Measurements from ENCODE around the gene GLTPD2. TPM values are rescaled to one million over a fixed set of nuclear protein-coding genes. Genes with fewer than 3 reads are reported as not detected.

Gene GLTPD2
- polyA plus RNA-seq, 1 donor, result 34.4 TPM

DNA sequence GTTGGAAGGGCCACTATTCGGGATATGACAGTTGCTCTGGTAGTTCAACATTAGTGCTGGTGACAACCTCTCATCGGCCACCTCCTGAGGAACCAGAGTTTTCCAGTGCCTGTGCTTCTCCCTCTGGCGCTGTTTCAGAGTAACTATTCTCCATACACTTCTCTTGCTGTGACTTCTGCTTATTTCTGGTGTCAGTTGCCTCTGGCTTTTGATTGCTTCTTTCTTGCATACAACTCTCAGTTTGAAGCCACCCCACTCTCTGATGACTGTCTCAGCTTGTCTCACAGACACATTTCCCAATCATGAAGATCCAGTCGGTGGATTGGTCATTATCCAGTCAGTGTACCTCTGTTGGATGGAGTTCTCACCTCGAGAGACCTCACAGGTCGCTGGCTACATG lies 20.5 kb upstream of the GLTPD2 start:
- Histone ChIP-seq H3K36me3 (ENCODE audit: control insufficient read depth, insufficient read depth, low read length) (no peaks in the 10 kb centered on the region), H3K4me1 (ENCODE audit: control insufficient read depth, insufficient read depth, low read length) (peaks cover 23% of the 10 kb centered on the region), H3K27ac (ENCODE audit: low read length) (no peak overlapping the region), H3K4me3 (ENCODE audit: low read length) (no peak overlapping the region), H3K27me3 (ENCODE audit: control insufficient read depth, insufficient read depth, low read length) (no peaks in the 10 kb centered on the region), H3K9me3 (ENCODE audit: control insufficient read depth, low read depth, low read length) (no peaks in the 10 kb centered on the region)
- no peak for DNase-seq
- no CpG with 5 or more reads among the region's 6 CpGs for WGBS (ENCODE audit: insufficient coverage, low lambda C conversion rate)

DNA sequence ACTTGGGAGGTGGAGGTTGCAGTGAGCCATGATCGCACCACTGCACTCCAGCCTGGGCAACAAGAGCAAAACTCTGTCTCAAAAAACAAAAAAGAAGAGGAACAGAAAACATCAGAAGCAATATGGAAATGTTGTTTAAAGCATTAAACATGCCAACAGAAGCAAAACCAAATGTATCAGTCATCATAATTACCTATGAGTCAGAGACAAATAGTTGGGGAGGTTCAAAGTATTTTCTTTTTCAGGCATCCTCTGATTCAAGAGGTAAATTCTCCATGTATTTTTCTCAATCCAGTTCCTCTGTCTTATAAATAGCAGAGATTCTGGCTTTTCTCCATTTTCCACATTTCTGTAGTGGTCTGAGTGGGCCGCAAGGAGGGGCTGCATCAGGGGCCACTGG lies 19.1 kb upstream of the GLTPD2 start:
- H3K27ac ChIP-seq (ENCODE audit: low read length), result no peak overlapping the region
- H3K4me1 ChIP-seq (ENCODE audit: control insufficient read depth, insufficient read depth, low read length), result peaks cover 23% of the 10 kb centered on the region
- no CpG with 5 or more reads among the region's 2 CpGs for WGBS (ENCODE audit: insufficient coverage, low lambda C conversion rate)

DNA sequence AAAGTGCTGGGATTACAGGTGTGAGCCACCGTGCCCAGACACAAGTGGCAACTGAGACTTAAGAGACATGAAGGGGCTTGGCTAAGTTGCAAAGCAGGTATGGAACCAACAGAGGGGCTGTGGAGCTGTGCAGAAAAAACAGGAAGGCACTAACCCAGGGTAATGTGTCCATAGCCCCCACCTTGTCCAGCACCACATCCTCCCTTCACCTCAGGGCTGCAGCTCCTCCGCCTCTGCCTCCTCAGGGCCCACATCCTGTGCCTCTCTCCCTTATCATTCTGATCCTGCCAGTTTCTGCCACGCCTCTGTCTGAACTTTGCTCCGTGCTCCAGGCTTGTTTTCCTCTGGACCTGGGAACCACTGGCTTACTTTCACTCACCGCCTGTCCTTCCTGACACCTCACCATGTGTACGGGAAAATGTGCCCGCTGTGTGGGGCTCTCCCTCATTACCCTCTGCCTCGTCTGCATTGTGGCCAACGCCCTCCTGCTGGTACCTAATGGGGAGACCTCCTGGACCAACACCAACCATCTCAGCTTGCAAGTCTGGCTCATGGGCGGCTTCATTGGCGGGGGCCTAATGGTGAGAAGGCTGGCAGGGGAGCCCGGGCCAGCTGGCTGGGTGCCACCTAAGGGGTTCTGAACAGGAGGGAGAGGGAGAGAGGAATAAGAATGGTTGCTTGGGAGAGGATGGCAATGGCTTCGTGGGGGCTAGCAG lies 17.1 kb upstream of the GLTPD2 start, which contains the start of gene TM4SF5:
TSS of gene TM4SF5 (plus strand) at position 368 of the 716 bp plus-strand sequence. CDS start at position 405, 37 bp downstream.
- Histone ChIP-seq H3K4me3 (ENCODE audit: low read length) (peak within 1 kb of the TSS; percentile 5), H3K27ac (ENCODE audit: low read length) (peak within 1 kb of the TSS; percentile 83)

More for the DNA sequence above, 19.1 kb upstream of the GLTPD2 start:
- no peaks in the 10 kb centered on the region for H3K9me3 ChIP-seq (ENCODE audit: control insufficient read depth, low read depth, low read length)
- no peaks in the 10 kb centered on the region for H3K27me3 ChIP-seq (ENCODE audit: control insufficient read depth, insufficient read depth, low read length)
- no peaks in the 10 kb centered on the region for H3K36me3 ChIP-seq (ENCODE audit: control insufficient read depth, insufficient read depth, low read length)
- H3K4me3 ChIP-seq (ENCODE audit: low read length), result no peak overlapping the region
- DNase-seq, result peak in 1 of 2 donors; percentile 37

DNA sequence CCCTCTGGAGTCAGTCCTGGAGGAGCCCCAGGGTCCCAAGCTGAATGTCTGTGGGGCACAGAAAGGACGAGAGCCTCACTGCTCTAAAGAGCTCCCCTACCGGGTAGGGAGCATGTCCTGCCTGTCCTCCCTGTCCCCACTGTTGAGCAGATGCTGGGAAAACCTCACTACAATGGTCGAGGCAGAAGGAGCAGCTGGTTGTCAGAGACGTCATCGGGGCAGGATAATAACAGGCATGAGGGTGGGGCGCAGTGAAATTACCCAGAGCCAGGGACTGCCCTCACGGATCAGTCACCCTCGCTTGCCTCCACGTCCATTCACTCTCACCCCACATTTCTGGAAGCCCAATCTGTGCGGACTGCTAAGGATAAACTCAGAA lies 16.5 kb upstream of the GLTPD2 start:
- peak in 1 of 2 donors; percentile 81 for DNase-seq
- Histone ChIP-seq H3K4me1 (ENCODE audit: control insufficient read depth, insufficient read depth, low read length) (peaks cover 23% of the 10 kb centered on the region), H3K9me3 (ENCODE audit: control insufficient read depth, low read depth, low read length) (no peaks in the 10 kb centered on the region), H3K27ac (ENCODE audit: low read length) (peak overlapping the region; percentile 83), H3K4me3 (ENCODE audit: low read length) (peak overlapping the region; percentile 5), H3K27me3 (ENCODE audit: control insufficient read depth, insufficient read depth, low read length) (no peaks in the 10 kb centered on the region), H3K36me3 (ENCODE audit: control insufficient read depth, insufficient read depth, low read length) (no peaks in the 10 kb centered on the region)
- WGBS (ENCODE audit: insufficient coverage, low lambda C conversion rate), result no CpG with 5 or more reads among the region's 10 CpGs

More for the DNA sequence above, 17.1 kb upstream of the GLTPD2 start, which contains the start of gene TM4SF5:
- Histone ChIP-seq H3K36me3 (ENCODE audit: control insufficient read depth, insufficient read depth, low read length) (no peaks in the 10 kb centered on the region), H3K27me3 (ENCODE audit: control insufficient read depth, insufficient read depth, low read length) (no peaks in the 10 kb centered on the region), H3K9me3 (ENCODE audit: control insufficient read depth, low read depth, low read length) (no peaks in the 10 kb centered on the region), H3K4me1 (ENCODE audit: control insufficient read depth, insufficient read depth, low read length) (peaks cover 23% of the 10 kb centered on the region)
- no CpG with 5 or more reads among the region's 13 CpGs for WGBS (ENCODE audit: insufficient coverage, low lambda C conversion rate)
- peak; percentile 93 to 98 for DNase-seq

DNA sequence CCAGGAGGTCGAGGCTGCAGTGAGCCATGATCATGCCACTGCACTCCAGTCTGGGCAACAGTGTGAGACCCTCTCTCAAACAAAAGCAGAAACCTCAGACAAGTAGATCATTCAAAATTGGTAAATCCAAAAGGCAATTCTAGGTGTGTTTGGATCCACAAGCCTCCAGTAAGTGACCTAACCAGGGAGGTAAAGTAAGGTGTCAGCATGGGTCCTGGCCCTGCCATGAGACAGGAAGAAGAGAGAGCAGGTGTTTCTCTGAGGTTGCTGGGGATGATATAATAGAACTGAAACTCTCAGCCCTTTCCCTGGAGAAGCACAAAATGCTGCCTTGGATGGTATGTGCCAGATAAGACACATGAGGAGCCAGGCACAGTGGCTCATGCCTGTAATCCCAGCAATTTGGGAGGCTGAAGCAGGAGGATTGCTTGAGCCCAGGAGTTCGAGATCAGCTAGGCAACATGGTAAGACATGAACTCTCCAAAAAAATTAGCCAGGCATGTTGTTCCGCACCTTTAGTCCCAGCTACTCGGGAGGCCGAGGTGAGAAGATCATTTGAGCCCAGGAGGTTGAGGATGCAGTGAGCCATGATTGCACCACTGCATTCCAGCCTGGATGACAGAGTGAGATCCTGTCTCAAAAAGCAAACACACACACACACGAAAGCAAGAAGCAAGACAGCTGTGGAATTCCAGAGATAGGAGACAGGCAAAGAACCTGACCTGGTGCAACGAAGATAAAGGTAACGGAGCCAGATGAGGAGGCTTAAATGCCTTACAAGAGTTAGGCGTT lies 10.6 kb upstream of the GLTPD2 start:
- Histone ChIP-seq H3K36me3 (ENCODE audit: control insufficient read depth, insufficient read depth, low read length) (no peaks in the 10 kb centered on the region), H3K4me1 (ENCODE audit: control insufficient read depth, insufficient read depth, low read length) (peaks cover 16% of the 10 kb centered on the region), H3K27me3 (ENCODE audit: control insufficient read depth, insufficient read depth, low read length) (peaks cover 9% of the 10 kb centered on the region), H3K9me3 (ENCODE audit: control insufficient read depth, low read depth, low read length) (peaks cover 5% of the 10 kb centered on the region), H3K27ac (ENCODE audit: low read length) (peak overlapping the region; percentile 3), H3K4me3 (ENCODE audit: low read length) (no peak overlapping the region)
- DNase-seq, result peak in 1 of 2 donors; percentile 32
- WGBS (ENCODE audit: insufficient coverage, low lambda C conversion rate), result no CpG with 5 or more reads among the region's 9 CpGs

DNA sequence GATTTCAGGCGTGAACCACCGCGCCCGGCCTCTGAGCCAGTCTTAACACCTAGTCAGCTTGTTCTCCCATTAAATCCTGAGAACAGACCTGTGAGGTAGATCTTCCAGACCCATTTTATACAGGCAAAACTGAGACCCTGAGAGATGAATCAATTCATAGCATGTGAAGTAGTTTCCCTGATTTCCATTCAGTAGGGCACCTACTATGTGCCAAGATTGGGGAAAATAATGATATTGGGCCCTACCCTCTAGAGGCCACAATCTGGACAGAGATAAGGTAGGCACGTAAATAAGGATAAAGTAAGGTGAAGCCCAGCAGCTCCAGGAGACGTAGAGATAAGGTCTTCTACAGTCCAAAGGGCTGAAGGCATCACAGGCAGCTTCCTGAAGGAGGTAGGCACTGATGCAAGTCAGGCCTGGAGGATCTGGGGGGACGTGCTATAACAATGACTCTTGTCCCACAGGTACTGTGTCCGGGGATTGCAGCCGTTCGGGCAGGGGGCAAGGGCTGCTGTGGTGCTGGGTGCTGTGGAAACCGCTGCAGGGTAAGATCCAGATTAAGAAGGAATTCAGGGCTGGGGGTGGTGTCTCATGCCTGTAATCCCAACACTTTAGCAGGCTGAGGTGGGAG lies 8.3 kb upstream of the GLTPD2 start:
- peaks cover 5% of the 10 kb centered on the region for H3K9me3 ChIP-seq (ENCODE audit: control insufficient read depth, low read depth, low read length)
- no CpG with 5 or more reads among the region's 11 CpGs for WGBS (ENCODE audit: insufficient coverage, low lambda C conversion rate)
- DNase-seq, result peak; percentile 75 to 87

DNA sequence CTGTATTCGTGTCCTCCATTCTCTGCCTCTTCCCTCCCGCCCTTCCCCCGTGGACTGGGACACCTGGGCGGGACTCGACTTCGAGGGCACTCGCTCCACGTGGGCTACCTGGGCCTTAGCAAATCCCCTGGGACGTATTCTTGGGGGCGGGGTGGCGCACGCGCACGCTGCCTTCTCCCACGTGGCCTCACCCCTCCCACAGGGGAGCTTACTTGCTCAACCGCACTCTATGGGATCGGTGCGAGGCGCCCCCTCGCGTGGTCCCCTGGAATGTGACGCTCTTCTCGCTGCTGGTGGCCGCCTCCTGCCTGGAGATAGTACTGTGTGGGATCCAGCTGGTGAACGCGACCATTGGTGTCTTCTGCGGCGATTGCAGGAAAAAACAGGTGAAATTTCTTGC lies 6.1 kb upstream of the GLTPD2 start:
- Histone ChIP-seq H3K4me1 (ENCODE audit: control insufficient read depth, insufficient read depth, low read length) (peaks cover 37% of the 10 kb centered on the region), H3K27me3 (ENCODE audit: control insufficient read depth, insufficient read depth, low read length) (peaks cover 46% of the 10 kb centered on the region), H3K4me3 (ENCODE audit: low read length) (no peak overlapping the region), H3K9me3 (ENCODE audit: control insufficient read depth, low read depth, low read length) (peaks cover 5% of the 10 kb centered on the region), H3K36me3 (ENCODE audit: control insufficient read depth, insufficient read depth, low read length) (no peaks in the 10 kb centered on the region), H3K27ac (ENCODE audit: low read length) (no peak overlapping the region)
- WGBS (ENCODE audit: insufficient coverage, low lambda C conversion rate), result no CpG with 5 or more reads among the region's 28 CpGs
- DNase-seq, result no peak

More for the DNA sequence above, 8.3 kb upstream of the GLTPD2 start:
- H3K4me1 ChIP-seq (ENCODE audit: control insufficient read depth, insufficient read depth, low read length), result peaks cover 22% of the 10 kb centered on the region
- no peak overlapping the region for H3K4me3 ChIP-seq (ENCODE audit: low read length)
- H3K27me3 ChIP-seq (ENCODE audit: control insufficient read depth, insufficient read depth, low read length), result peaks cover 31% of the 10 kb centered on the region
- H3K36me3 ChIP-seq (ENCODE audit: control insufficient read depth, insufficient read depth, low read length), result no peaks in the 10 kb centered on the region
- peak overlapping the region; percentile 60 for H3K27ac ChIP-seq (ENCODE audit: low read length)

DNA sequence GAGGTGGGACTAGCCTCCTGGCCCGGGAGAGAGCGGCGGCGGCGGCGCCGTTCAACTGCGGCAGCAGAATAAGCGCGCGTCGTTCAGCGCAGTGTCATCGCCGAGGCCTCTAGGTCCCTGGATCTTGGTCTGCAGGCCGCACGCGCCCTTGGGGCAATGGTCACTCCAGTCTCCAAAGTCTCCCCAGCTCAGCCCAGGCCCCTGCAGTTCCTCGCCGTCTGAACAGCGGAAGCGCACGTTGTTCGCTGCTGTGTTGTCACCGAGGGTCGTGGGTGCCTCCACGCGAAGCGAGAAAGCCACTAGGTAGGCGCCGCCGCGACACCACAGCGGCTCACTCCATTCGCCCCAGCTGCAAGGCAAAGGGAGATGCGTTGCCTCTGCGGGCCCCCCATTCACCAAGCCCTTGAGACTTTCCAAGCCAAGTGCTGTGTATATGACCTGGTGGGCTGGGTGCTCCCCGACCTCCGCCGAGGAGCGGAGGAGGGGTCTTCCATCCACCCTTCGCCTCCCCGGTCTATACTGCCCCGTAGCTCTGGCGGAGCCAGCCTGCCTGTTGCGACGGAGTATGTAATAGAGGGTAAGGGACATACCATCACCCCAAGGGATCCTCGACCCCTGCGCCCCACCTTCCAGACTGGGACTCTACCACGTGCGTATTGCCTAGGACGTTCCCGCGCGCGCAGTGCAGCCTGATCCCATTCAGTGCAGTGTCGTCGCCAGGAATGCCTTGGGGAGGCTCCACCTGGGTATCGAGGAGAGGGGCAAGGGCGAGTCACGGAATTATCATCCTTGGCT lies 3.3 kb upstream of the GLTPD2 start:
- Histone ChIP-seq H3K4me1 (ENCODE audit: control insufficient read depth, insufficient read depth, low read length) (peaks cover 36% of the 10 kb centered on the region), H3K9me3 (ENCODE audit: control insufficient read depth, low read depth, low read length) (peaks cover 8% of the 10 kb centered on the region), H3K27me3 (ENCODE audit: control insufficient read depth, insufficient read depth, low read length) (peaks cover 46% of the 10 kb centered on the region), H3K36me3 (ENCODE audit: control insufficient read depth, insufficient read depth, low read length) (no peaks in the 10 kb centered on the region), H3K4me3 (ENCODE audit: low read length) (no peak overlapping the region), H3K27ac (ENCODE audit: low read length) (no peak overlapping the region)
- peak in 1 of 2 donors; percentile 77 for DNase-seq
- WGBS (ENCODE audit: insufficient coverage, low lambda C conversion rate), result no CpG with 5 or more reads among the region's 61 CpGs

DNA sequence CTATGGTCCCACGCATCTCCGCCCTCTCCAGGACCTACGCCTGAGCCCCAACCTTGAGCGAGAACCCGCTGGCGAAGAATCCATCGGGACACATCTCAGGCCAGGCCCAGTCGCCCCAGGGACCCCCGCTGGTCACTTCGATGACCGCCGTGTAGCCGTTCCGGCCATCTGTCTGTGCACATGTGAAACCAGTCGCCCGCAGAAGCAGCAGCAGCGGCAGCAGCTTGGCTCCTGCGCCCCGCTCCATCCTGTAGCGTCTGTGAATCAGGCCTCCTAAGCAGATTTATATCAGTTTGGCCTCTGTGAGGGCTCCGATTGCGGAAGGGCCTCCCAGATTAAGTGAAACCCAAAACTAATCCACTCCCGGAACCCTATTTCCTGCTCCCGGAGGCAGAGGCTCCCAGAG lies 2.7 kb upstream of the GLTPD2 start, which contains the start of gene VMO1:
TSS of gene VMO1 (minus strand) at position 259 of the 406 bp plus-strand sequence. CDS start at position 247, 12 bp downstream.
- Histone ChIP-seq H3K27me3 (ENCODE audit: control insufficient read depth, insufficient read depth, low read length) (peaks cover 46% of the 10 kb centered on the region), H3K4me1 (ENCODE audit: control insufficient read depth, insufficient read depth, low read length) (peaks cover 37% of the 10 kb centered on the region), H3K27ac (ENCODE audit: low read length) (peak within 1 kb of the TSS; percentile 95), H3K9me3 (ENCODE audit: control insufficient read depth, low read depth, low read length) (peaks cover 8% of the 10 kb centered on the region), H3K4me3 (ENCODE audit: low read length) (no peak within 1 kb of the TSS), H3K36me3 (ENCODE audit: control insufficient read depth, insufficient read depth, low read length) (no peaks in the 10 kb centered on the region)
- WGBS (ENCODE audit: insufficient coverage, low lambda C conversion rate), result no CpG with 5 or more reads among the region's 24 CpGs
- peak in 1 of 2 donors; percentile 36 for DNase-seq

Measured in large intestine (tissue), 3 donors.